ENCODE measurements around the gene LRBA.
"Not testable (repeated sequence)": the region's sequence is repeated elsewhere in the genome, so short reads cannot be mapped to it uniquely, and the experiment has no call there.

LRBA gene

DNA sequence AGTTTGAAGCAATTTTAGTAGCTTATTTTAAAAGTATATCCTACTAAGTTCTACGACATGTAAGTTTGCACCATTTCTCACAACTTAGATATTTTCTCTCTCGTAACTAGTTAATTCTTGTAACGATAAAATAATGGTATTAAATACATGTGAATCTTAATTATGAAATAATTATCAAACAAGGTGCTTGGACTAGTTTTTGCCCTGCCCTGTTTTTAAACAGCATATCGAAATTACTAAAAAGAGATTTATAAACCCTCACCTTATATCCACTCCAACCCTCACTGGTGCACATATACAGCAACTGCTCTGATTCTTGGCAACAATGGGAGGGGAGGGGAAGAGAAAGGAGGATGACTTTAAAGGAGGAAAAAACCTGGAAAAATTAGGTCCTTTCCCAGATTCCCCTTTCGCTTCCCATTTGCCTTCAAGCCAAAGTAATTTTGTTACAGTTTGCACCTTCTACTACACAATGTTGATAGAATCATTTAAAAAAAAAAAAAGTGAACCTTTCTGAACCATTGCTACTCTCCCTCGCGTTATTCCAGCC is 434.0 kb downstream of the LRBA start:
- no peak for DNase-seq

DNA sequence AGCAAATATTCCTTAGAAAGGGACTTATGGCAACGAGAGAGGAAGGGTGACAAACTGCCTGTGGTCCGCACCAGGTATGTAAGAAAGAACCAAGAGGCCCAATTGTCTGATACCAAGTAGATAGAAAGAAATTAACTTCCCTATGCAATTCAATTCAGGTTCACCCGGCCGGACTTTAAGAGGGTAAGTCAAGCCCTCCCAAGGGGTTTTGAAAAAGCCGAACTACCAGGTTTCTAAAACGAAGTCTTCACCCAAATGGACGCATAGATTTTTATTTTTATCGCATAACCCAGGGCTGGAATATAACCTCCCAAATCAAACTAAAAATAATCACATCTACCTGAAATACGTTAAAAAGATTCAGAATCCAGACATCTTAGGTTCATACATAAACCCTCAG is 434.8 kb downstream of the LRBA start:
- no peak for DNase-seq

DNA sequence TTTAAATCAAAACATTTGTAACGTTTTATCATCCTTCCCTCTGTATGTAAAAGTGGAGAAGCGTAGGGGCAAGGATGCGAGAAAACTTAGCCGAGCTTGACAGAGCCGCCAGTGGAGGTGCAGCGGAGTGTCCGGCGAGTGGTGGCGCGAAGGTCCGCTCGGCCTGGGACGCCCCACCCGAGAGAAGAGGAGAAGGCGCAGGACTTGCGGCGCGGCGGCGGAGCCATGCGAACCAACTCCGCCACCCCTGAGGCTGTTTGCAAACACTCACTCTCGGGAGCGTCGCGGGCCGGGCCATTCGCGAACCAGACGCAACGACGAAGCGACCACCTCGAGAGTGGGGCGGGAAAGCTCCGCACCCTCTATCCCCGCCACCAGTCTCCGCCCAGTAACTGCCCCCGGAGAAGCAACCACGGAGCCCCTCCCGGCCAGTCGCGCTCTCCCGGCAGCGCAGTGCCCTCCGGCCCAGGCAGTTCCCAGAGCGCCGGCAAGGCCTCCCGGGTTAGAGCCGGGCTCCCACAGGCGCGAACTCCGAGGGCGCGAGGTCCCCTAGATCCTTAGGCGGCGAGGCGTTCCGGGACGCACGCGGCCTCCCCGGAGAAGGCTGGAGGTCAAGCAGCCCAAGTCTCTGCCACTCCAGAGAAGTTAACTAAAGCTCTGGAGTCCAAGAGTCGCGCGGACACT is 435.4 kb downstream of the LRBA start:
- no peak for DNase-seq

DNA sequence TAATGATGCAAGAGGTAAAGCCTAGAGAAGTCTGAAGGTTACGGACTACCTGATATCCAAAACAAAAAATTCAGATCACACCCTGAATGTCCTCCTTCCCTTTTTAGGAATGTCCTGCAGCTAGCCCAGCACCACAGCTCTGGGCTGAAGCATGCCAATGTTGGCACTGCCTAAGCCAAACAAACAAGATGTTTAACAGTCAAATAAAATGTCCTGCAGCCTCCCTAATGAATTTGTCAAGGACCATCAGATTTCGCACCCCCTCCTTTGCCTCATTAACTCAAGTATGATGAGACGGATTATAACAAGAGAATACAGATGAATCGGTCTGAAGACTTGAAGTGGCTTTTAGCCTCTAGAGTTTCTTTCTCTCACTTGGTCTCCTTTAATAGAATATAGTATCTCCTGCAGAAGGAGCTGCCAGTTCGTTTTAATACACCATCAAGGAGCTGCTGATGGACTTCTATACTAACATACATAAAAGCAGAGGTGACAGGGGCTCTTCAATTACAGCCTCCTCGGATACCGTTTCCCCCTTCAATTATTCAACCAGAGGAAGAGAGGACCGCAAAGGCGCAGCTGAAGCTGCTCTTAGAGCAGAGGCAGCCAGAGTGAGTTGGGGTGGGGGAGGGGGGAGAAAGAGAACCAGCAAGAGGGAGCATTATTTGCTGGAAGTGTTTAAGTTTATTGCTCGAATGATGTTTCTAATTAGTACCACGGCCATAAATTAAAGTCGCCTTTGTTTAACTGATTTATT is 436.2 kb downstream of the LRBA start:
- DNase-seq, result no peak

DNA sequence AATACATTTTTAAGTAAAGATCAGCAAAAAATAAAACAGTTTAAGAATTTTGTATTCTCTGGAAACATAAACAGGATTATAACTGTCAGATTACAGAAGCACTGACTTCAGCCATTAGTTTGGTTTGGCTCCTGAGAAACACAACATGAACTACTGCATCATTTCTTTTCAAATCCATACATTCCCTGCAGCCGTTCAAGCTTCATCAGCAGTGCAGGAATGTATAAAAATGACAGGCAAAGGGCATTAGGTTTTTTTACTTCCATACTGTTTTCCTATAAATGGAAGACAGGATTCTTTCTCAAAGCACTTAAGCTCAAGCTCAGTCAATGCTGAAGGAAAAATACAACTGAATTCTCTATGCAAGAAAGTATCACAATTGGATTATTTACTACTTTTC is 437.3 kb downstream of the LRBA start:
- DNase-seq, result no peak

DNA sequence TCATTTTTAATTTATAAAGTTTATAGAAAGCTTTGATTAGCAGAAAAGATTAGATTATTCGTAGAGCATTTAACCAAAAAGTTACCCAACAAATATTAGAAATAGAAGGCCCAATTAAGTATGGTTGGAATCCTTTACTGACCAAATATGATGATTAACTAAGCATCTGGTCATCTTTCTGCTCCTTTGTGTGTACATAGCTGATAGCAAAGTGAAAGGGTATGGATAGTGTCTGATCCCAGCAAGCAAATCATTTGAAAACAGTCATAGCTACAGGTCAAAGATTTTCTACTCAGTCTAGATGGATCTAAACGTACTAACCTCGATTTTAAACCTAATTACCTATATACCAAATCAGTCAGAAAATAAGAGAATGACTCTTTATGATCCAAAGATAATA is 440.4 kb downstream of the LRBA start:
- DNase-seq, result no peak

DNA sequence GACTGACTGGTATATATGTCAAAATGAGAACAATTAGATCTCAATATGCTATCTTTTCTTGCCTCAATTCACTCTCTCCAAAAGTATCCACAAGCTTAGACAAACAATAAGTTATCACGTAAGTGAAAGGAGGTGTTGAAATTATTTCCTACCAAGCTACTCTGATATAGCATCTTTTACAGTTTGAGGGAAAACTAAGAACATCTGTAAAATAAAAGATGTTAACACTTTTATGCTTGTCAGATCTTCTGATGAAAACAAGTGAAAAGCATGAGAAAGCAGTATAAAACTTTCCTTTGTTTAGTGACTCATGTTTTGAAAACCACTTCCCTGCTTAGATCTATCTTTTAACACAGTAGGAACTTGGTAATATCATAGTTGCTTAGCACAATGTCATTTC is 441.6 kb downstream of the LRBA start:
- DNase-seq, result no peak

DNA sequence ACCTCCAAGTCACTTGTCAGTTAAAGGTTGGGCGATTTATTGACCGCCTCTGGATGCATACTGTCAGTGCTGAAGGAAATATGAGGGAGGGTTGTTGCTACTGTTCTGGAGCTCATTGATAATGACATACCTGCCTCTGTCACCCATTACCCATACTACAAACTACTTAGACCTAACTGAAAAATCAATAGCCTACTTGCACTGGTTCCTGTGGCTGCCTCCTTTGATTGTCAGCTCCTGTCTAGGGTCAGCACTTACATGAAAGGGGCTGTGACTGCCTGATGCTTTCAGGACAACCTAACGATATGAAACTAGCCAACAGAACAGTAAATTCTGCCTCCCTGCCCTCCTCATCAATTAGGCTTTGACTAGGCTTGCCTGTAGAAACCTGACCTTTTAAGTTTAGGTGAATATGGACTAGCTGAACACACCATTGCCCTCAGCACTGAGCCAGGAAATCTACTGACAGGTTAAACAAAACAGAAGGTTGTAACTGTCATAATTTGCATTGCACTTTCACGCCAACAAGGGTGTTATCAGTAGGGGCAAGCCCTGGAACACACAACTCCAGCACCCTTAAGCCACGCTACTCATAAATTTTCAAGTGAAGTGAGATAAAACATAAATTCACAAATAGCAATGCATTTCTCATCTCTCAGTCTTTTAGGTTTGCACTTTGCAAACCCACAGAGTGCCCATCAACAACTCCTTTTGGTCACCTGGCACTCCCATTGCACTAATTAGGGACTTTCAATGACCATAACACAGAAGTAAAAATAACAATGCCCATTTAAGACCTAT is 442.2 kb downstream of the LRBA start:
- DNase-seq, result no peak

DNA sequence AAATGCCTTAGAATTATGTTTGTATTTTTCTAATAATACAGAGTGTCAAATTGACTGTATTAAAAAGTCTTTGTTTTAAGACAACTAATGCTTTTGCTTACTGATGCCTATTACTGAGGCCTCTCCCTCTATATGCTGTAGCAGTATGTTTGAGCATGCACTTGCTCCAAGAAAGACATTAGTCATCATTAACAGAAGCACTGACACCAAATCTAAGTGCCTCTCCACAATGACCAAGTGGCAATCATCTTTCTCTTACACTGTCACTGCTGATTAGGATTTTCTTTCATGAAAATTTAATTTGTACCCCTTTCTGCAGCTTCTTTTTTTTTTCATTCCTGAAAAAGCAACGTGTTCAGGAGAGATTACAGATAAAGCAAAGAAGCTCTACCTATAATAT is 444.2 kb downstream of the LRBA start:
- DNase-seq, result no peak

DNA sequence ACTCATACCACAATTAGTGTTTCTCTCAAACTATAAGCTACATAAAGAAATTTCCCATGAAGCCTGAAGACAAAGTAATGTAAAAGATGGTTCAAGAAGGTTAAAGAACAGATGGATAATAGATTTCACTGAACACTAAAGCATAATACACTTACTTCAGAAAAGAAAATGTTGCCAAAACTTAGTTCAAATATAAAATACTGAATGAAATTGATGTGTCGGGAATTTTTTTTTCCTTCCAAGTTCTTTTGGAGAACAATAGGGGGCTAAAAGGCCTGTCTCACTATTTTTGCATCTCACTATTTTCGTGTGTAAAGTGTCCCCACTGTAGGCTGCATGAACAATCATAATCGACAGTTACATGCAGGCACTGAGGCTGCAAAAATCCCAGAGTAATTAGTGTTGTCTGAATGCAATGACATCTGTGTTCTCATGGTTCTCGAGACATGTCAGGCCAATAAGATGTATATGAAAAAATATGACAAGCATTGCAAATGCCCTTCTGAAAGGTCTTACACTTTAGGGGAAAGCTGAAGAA is 445.0 kb downstream of the LRBA start:
- DNase-seq, result no peak

DNA sequence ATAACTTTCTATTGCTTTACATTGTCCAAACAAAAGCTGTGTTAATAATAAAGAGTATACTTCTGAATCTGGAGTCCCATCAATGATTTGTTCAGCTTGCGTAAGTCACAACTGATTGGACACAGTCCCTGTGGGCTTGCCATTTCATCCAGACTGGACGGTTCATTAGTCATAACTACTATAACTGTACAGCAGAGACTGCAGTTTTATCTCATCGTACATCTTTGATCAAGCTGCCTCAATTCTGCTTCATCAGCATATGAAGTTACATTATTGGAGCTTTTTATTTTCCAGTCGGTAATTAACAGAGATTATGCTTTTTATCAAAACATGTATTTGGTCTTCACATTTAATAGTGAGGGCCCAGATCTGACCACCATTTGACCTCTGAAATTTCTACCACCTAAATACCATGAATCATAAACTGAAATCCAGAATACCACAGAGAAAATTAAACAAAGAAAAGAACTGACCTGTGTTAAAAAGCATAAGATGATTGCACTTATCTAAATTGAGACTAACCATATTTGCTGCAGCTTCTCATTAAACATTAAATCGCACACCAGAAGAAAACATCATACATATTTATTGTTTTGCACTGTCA is 445.6 kb downstream of the LRBA start:
- peak; percentile 79 to 81 for DNase-seq

DNA sequence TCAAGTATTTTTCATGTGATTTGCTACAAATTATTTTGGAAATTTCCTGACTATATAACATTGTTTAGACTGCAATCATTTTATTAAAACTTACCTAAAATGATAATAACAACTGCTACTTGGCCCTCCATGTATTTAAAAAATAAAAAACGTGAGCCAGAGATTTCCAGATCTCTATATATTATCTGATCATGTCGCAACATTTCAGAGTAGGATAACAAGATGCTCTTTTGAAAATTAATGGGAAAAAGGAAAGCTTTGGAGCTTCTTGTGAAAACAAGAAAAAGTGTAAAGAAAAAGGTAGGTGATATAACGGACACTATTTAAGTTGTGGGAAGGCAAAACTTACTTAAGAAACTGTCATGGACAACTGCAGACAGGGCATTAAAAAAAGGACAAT is 448.0 kb downstream of the LRBA start:
- no peak for DNase-seq

DNA sequence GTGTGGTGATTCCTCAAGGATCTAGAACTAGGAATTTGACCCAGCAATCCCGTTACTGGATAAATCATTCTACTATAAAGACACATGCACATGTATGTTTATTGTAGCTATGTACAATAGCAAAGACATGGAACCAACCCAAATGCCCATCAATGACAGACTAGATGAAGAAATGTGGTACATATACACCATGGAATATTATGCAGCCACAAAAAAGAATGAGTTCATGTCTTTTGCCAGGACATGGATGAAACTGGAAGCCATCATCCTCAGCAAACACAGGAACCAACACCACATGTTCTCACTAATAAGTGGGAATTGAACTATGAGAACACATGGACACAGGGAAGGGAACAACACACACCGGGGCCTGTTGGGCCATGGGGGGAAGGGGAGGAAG is 450.1 kb downstream of the LRBA start:
- not testable (repeated sequence) for DNase-seq

DNA sequence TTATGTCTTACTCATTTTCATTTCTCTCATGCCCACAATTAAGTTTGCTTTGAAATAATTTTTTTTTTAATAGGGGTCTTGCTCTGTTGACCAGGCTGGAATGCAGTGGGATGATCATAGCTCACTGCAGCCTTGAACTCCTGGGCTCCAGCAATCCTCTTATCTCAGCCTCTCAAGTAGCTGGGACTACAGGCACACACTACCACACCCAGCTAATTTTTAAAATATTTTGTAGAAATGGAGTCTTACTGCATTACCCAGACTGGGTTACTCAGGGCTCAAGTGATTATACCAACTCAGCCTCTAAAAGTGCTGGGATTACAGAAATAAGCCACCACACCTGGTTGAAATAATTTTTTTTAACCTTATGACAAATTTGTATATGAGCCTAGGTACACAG is 452.3 kb downstream of the LRBA start:
- DNase-seq, result no peak

DNA sequence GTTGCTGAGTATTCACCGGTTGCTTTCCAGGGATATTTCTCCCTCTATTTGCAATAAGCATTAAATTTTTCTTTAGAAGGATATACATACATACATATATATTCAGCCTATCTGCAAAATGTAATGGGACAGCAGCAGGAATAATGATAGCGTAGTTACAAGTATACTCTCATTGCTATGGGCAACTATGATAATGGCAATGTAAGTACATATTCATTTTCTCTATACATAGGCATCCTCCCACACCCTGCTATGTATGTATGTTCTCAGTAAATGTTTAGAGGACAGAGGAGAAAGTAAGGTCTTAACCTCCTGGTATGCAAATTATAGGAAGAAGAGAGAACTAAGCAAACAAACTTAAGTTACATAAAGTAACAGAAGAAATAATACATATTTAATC is 452.8 kb downstream of the LRBA start:
- DNase-seq, result no peak

DNA sequence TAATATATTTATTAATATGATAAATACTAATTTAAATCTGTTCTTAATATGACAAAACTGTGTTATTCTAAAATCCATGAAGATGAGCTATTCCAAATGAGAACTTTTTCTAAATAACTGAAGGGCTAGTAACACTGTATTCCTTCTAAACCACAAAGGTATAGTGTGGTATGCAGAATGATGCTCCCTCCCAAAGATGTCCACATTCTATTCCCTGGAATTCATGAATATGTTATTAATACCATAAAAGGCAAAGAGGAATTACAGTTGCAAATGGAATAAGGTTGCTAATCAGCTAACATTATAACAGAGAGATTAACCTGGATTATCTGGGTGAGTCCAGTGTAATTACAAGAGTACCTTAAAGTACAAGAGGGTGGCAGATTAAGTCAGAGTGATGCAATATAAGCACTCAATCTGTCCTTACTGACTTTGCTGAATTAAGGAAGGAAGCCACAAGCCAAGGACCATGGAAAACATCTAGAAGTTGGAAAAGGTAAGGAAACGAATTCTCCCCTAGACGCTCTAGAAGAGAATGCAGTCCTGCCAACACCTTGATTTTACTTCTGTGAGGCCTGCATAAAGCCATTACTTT is 453.8 kb downstream of the LRBA start:
- no peak for DNase-seq

DNA sequence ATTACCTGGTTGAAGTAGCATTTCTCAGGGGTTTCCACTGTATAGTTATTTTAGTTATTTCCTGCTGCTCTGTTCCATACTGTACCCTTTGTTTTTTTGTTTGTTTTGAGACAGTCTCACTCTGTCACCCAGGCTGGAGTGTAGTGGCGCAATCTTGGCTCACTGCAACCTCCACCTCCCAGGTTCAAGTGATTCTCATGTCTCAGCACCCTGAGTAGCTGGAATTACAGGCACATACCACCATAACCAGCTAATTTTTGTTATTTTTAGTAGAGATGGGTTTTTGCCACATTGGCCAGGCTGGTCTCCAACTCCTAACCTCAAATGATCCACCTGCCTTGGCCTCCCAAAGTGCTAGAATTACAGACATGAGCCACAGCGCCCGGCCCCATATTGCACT is 457.3 kb downstream of the LRBA start:
- DNase-seq, result not testable (repeated sequence)

DNA sequence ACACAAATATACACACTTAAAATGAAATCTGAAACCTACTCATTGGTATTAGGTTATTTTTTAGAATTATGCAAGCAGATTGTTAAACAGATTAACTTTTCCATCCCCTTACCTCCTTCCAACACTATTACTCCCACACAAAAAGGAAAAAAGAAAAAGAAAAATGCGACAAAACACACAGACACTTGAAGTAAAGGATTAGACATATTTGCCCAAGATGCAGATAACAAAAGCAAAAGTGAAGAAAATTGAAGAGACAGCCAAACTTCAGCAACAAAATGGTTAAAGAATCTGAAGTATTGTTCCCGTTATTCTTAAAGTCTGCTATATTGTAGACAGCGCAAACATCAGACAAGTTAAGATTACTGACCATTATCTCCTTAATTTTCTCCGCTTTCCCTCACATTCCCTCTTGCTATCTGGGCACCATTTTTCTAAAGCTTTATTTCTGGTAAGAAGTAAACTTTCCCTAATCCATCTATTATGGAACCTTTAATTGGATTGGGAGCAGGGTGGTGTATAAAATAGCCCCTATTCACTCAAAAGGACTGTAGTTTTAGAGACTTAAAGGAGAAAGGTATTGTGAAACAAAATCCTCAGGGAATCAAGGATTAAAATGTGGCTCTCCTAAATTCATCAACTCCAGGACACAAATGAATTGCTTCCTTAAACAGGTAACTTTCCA is 467.8 kb downstream of the LRBA start:
- DNase-seq, result no peak

DNA sequence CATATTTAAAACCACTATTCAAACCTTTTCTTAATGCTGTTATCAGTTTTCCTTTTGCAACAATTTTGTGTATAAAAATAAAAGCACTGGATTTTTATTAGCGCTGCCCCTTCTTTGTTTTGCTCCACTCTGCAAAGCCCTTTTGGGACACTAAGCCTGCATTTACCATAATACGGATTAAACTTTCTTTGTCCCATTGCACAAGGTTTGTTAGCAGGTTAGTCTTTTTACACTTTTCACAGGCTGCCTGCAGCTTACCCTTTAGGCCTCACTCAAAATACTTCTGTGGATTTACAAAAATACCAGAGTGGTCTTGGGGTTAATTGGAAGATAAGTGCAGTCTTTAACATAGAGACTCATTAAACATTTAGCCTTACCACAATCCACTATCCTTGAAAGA is 468.8 kb downstream of the LRBA start:
- no peak for DNase-seq

DNA sequence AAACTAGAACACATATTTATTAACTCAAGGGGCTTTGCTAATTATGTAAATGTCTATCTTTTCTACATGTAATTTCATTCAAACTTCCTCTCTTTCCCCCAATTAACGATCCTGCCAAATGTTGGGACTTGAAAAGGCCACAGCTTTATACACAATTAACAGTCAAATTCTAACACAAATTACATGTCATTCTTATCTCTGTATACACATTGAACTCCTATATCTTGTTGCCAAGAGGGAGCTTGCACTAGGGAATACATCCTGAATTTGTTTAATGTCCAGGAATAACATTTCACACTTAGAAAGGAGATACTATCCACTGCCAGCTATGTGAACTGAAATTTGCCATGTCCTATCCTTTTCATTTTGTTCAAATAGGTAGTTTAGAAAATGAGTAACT is 472.0 kb downstream of the LRBA start:
- DNase-seq, result peak; percentile 9 to 26

DNA sequence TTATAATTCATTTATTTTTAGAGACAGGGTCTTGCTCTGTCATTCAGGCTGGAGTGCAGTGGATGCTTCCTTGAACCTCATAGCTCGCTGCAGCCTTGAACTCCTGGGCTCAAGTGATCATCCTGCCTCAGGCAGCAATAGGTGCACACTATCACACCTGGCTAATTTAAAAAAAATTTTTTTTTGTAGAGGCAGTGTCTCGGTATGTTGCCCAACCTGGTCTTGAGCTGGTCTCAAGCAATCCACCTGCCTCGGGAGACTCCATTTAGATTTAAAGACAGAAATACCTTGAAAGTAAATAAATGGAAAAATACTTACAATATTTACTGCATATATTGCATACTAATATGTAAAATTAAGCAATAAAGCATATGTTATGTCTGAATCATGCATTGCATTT is 473.4 kb downstream of the LRBA start:
- DNase-seq, result no peak

DNA sequence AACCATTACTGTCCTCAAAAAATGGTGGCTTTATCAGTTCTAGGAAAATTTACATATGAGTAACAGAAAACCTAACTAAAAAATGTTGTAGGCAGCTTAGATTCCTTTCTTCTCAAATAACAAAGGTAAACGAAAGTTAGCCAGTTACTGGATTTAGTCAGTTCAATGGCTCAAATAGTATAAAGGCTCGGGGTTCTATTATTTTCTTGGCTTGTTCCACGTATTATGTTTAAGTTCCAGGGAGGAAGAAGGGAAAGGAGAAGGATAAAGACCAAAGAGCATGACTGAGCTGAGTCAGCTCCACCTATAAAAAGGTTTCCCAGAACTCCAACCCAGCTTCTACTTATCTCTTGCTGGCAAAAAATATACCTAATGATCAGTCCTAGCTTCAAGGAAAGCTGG is 474.1 kb downstream of the LRBA start:
- no peak for DNase-seq

Data from NCI-H1930 (cell line).